NCI-H2227 (cell line): ENCODE data around the gene PDIA2.

Source experiments
- DNase-seq: peaks from one replicate; lab custom pipeline; 2025; ENCODE audit not compliant: unreplicated experiment; lab: John Stamatoyannopoulos, UW

Gene PDIA2

GRCh38 chr16:296276-296675 lies 13.3 kb downstream of the PDIA2 start:
- DNase-seq = no peak

- no peak for DNase-seq
Measured at GRCh38 chr16:296806-297510, 14.0 kb downstream of the PDIA2 start.

GRCh38 chr16:297832-298231 lies 14.9 kb downstream of the PDIA2 start:
- DNase-seq = no peak

DNA sequence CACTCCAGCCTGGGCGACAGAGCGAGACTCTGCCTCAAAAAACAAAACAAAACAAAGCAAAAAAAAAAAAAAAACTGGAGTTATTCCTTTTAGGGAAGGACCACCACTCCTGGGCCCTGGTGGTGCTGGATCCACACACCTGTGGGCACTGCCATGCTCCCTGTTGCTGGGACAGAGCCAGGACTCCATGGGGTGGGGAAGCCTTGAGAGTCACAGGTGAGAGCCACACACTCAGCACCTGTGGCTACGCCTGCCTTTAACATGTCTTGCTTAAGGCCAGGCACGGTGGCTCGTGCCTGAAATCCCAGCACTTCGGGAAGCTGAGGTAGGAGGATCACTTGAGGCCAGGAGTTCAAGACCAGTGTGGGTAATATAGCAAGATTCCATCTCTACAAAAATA lies 18.3 kb downstream of the PDIA2 start:
- no peak for DNase-seq

- DNase-seq = no peak
Measured at GRCh38 chr16:301950-302349, 19.0 kb downstream of the PDIA2 start.

DNA sequence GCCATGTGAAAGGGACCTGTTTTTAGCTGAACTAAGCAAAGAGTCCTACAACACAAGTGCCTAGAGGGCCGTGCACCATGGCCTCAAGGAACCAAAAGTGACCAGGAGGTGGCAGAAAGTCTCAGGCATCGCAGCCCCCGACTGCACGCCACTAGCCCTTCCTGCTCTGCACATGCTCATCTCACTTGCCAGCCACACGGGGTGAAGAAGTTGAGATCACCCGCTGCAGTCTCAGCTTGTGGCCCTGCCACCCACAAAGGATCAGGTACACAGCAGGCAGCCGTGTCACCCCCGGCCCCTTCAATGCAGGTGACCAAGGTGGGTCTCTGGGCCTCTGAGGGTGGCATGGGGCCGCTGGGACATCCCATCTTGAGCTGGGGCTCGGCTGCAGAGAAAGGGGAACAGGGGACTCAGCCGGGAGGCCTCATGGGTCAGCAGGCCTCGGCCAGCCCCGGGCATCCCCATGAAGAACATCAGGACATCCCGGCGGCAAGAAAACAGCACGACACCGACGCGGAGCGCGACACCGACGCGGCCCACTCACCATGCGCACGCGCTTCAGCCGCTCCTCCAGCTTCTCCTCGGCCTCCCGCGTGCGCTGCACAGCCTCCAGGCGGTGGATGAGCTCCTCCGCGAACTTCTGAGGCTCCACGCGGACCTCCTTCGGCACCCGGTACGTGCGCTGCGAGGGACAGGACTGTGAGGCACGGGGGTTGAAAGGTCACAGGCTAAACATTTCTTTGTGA lies 21.0 kb downstream of the PDIA2 start:
- no peak for DNase-seq

DNA sequence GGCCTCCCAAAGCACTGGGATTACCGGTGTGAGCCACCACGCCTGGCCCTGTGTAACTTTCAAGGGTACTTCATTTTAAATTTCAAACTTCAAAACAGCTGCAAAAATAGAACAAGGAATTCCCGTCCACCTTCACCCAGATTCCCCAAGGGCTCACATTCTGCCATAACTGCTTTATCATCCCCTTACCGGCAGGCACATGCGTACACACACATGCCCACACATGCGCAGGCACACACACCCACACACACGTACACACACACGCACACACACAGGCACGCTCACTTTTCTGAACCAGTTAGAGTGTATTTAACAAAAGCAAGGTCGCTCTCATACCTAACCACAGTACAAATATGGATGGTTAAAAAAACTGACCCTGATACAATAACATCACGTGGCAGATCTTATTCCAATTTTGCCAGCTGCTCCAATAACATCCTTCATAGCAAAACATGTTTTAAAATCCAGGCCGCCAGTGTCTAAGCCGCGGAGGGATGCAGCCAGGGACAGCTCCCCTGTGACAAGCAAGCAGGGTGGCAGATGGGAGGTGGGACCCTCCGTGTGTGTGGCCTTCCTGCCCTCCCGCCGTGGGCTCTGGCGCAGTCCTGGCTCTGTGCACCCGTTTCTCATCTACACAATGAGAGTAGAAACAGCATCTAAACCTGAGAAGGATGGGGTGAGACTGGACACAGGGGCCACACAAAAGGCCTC lies 23.1 kb downstream of the PDIA2 start:
- no peak for DNase-seq

DNA sequence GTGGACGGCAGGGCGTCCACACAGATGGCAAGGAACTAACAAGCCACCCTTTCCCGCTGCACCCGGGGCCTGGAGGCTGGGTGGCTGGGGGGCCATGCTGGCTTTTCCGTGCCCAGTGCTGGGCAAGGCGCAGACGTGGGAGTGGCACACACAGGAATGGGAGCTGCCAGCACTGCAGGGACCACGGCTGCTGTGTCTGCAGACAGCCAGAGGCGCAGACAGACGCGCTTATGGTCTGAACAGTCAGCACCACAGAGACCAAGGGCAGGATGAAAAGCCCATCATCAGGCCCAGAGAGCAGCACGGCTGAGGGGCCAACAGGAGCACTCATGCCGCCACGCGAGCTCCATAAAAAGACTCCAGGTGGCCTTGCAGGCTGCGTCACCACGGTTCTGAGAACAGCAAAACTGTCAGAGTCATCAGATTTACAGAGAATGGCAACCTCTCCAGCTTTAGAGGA lies 24.0 kb downstream of the PDIA2 start:
- peak; percentile 26 for DNase-seq

DNA sequence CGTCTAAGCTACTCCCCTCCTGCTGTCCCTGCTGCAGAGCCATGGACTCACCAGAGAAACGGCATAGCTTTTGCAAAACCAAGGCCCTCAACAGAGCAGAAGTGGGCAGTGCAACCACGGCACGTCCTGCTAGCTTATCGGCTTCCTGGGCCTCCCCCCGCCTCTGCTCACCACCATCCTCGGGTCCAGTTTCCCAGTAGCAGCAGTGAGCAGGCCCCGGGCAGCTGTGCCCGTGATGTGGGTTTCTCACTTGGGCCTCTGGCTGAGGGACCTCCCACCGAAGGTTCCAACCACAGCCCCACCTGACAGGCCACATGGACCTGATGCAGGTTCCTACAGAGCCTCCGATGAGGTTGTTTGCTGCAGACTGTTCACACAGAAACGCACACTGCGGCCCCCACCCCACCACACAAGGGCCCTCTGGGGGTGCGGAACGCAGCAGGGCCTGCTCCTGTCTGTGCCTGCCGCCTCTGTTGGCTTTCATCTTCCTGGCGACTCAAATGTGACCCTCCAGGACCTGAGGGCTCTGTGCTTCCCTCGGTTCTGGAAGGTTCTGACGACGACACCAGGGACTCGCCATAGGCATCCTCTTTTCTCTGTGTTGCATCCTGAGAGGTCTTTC lies 24.8 kb downstream of the PDIA2 start:
- no peak for DNase-seq

DNA sequence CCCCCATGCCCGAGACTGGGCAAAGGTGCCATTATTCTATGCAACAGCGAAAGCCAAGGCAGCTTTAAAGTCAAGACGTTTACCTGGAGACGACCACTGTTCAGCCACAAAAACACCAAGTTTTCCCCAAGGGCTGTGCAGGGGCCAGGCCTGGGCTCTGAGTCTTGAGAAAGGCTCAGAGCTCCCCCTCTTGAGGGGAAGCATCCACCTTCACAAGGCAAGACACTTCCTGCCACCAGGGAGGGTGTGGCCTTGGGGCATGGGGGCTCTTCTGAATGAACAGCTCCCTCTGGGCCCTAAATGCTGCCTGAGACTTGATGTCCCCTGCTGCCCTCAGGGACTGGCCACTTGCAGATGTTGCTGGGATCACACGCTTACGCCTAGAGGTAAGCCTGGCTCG lies 26.5 kb downstream of the PDIA2 start:
- no peak for DNase-seq

- DNase-seq = no peak
Measured at GRCh38 chr16:311725-312124, 28.8 kb downstream of the PDIA2 start.

- no peak for DNase-seq
Measured at GRCh38 chr16:314351-314750, 31.4 kb downstream of the PDIA2 start.

GRCh38 chr16:314795-315299 lies 31.9 kb downstream of the PDIA2 start:
- DNase-seq = no peak

DNA sequence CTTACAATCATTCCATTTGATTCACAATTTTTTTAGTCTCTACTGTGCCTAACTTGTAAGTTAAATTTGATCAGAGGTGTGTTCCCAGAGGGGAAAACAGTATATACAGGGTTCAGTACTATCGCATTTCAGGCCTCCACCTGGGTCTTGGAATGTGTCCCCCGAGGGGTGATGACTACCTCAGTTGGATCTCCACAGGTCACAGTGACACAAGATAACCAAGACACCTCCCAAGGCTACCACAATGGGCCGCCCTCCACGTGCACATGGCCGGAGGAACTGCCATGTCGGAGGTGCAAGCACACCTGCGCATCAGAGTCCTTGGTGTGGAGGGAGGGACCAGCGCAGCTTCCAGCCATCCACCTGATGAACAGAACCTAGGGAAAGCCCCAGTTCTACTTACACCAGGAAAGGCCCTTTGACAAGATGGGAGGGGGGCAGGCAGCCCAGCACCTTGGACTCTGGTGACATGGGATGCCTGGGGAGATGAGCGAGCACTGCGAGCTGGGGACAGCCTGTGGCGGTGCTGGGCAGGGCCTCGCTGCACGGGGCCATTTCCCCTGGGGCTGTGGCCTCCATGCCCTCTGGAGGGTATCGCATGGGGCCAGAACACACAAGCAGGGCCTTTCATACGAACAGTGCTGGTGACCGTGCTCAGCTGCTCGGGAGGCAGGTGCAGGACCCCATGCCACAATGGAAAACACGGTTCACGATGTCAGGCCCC lies 33.9 kb downstream of the PDIA2 start:
- no peak for DNase-seq

- DNase-seq = no peak
Measured at GRCh38 chr16:317583-317982, 34.6 kb downstream of the PDIA2 start.

DNA sequence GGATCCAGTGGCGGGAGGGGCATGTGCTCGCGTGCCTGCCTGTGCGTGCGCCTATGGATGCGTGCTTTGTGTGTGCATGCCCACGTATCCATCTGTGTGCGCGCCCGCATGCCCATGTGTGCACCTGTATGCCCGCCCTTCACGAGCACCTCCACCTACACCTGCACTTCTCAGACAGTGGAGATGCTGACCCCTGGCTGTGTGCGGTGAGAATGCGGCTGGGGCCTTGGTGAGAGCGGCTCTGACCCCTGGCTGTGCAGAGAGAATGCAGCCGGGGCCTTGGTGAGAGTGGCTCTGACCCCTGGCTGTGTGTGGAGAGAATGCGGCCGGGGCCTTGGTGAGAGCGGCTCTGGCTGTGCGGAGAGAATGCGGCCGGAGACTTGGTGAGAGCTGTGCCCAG lies 35.7 kb downstream of the PDIA2 start:
- no peak for DNase-seq

- no peak for DNase-seq
Measured at GRCh38 chr16:320206-320605, 37.2 kb downstream of the PDIA2 start.

DNA sequence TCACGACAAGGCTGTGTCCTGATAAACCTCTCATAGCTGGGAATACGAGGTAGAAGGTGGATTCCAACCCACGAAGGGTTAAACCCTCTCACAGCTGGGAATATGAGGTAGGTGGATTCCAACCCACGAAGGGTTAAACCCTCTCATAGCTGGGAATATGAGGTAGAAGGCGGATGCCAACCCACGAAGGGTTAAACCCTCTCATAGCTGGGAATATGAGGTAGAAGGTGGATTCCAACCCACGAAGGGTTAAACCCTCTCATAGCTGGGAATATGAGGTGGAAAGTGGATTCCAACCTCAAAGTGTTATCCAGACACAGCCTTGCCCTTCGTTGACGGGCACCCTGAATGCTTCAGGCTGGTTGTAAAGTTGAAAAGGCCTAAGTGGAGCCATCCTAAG lies 38.6 kb downstream of the PDIA2 start:
- no peak for DNase-seq

- DNase-seq = no peak
Measured at GRCh38 chr16:322476-323143, 39.6 kb downstream of the PDIA2 start.

- no peak for DNase-seq
Measured at GRCh38 chr16:324201-324450, 41.2 kb downstream of the PDIA2 start.
